CD4-positive, alpha-beta T cell (primary cell): ENCODE data around the gene TRPM1. TPM values are rescaled to one million over a fixed set of nuclear protein-coding genes. Genes with fewer than 3 reads are reported as not detected.

Experiments used
- ATAC-seq: fragments of 200-7000 bp; cut with Tn5 transposase; one replicate; pipeline ENCODE4 v1.10.0; 2022; ENCODE audit warnings: mild to moderate bottlenecking; ENCODE audit not compliant: poor library complexity
- CTCF ChIA-PET: fragments of 350-600 bp; sonication (Branson Sonifier 250); formaldehyde crosslinking; loops from one replicate; lab custom pipeline; 2021; ENCODE audit warnings: antibody characterized with exemption, inconsistent platforms; lab: Charles Lee
- POLR2A ChIA-PET: fragments of 350-600 bp; sonication (Branson Sonifier 250); formaldehyde crosslinking; loops from one replicate; lab custom pipeline; 2021; ENCODE audit warnings: antibody characterized with exemption, inconsistent platforms; lab: Charles Lee
- DNase-seq, 14 experiments: peaks; one replicate each; pipeline ENCODE4 v3.0.0-alpha.2; 2013 to 2020; ENCODE audit warnings: mixed read lengths in 2 of 14
- H3K27ac ChIP-seq, 2 donors: one replicate each; pipeline versions ENCODE4 v1.5.1 to v1.7.0; 2013; ENCODE audit warnings: low read length in 2 of 2, low read depth in 1 of 2, mild to moderate bottlenecking in 1 of 2
- H3K27me3 ChIP-seq, 2 experiments: 1 replicate in 1 of 2; 2 replicates in 1 of 2; pipeline versions ENCODE4 v1.6.1 to v1.7.0; 2013; ENCODE audit warnings: low read length in 2 of 2, control low read depth in 1 of 2, mild to moderate bottlenecking in 1 of 2, moderate library complexity in 1 of 2; ENCODE audit not compliant: insufficient read depth in 2 of 2, control insufficient read depth in 1 of 2
- H3K36me3 ChIP-seq: one replicate; pipeline ENCODE4 v1.6.1; 2013; ENCODE audit warnings: low read length, control low read depth; ENCODE audit not compliant: insufficient read depth
- H3K4me1 ChIP-seq: one replicate; pipeline ENCODE4 v1.6.1; 2013; ENCODE audit warnings: low read length, control low read depth; ENCODE audit not compliant: insufficient read depth
- H3K4me3 ChIP-seq: one replicate; pipeline ENCODE4 v1.5.1; 2013; ENCODE audit warnings: mild to moderate bottlenecking, low read length, moderate library complexity
- H3K9me3 ChIP-seq, 2 experiments: 1 replicate in 1 of 2; 2 replicates in 1 of 2; pipeline versions ENCODE4 v1.6.1 to v1.7.0; 2013; ENCODE audit warnings: low read length in 2 of 2, mild to moderate bottlenecking in 2 of 2, control low read depth in 1 of 2, moderate library complexity in 1 of 2; ENCODE audit not compliant: control insufficient read depth in 1 of 2, insufficient read depth in 1 of 2
- H3K27ac Mint-ChIP-seq: one replicate; pipeline ENCODE4 v1.8.0; 2020; ENCODE audit warnings: mixed read lengths
- H3K27me3 Mint-ChIP-seq: one replicate; pipeline ENCODE4 v1.8.0; 2021; ENCODE audit warnings: mixed read lengths
- H3K36me3 Mint-ChIP-seq: one replicate; pipeline ENCODE4 v1.8.0; 2021; ENCODE audit warnings: low read depth, mixed read lengths
- H3K4me1 Mint-ChIP-seq: one replicate; pipeline ENCODE4 v1.8.0; 2021; ENCODE audit warnings: low read depth, mixed read lengths
- H3K4me3 Mint-ChIP-seq: one replicate; pipeline ENCODE4 v1.8.0; 2020; ENCODE audit warnings: mild to moderate bottlenecking, mixed read lengths
- H3K9me3 Mint-ChIP-seq: one replicate; pipeline ENCODE4 v1.8.0; 2020; ENCODE audit warnings: mixed read lengths
- CTCF ChIP-seq: fragments of 200-600 bp; IDR thresholded peaks from one replicate; pipeline ENCODE4 v1.8.0; 2022; ENCODE audit warnings: antibody characterized with exemption, mild to moderate bottlenecking
- intact Hi-C, 2 experiments: fragments of 100-400 bp; cut with DNase I in 1 of 2; cut with micrococcal nuclease in 1 of 2; formaldehyde crosslinking; loops; one replicate each; pipeline versions ENCODE4 v1.15.1 to v1.9.0; 2023 to 2025; cut with DNase I, micrococcal nuclease
- total RNA-seq, 174 experiments: library from RNA in 2 of 174; stranded (reverse) in 2 of 174; gene quantifications; one replicate each; pipeline ENCODE4 v1.2.3 and lab custom pipeline; 2021 to 2026

The TRPM1 gene
- total RNA-seq, 2 experiments from 2014 or later: not detected

- intact Hi-C loops: no loop called here
- DNase-seq (no peak), ATAC-seq (no peak)
- ChIA-PET CTCF (no interaction called here), POLR2A (interaction anchor here (1.0 to 1.6 kb wide), 2 partner anchors 61 to 336 kb away, joined by 3 read pairs; no protein-coding TSS in a partner anchor)
- Histone ChIP-seq H3K36me3 (no peaks in the 10 kb centered on the region), H3K4me3 (no peak overlapping the region), H3K4me1 (no peaks in the 10 kb centered on the region), H3K27me3 (no peaks in the 10 kb centered on the region), H3K27ac (no peak overlapping the region), H3K9me3 (no peaks in the 10 kb centered on the region)
- no peaks in the 10 kb centered on the region for H3K9me3 Mint-ChIP-seq
- H3K36me3 Mint-ChIP-seq: no peaks in the 10 kb centered on the region
- H3K4me3 Mint-ChIP-seq: no peak overlapping the region
- H3K4me1 Mint-ChIP-seq: no peaks in the 10 kb centered on the region
- H3K27ac Mint-ChIP-seq: no peak overlapping the region
- no peak for TF ChIP-seq CTCF
- H3K27me3 Mint-ChIP-seq: peaks cover 40% of the 10 kb centered on the region
Observed at GRCh38 chr15:31023841-31024240, 77.7 kb downstream of the TRPM1 start.

GRCh38 chr15:31021067-31021665 is 80.4 kb downstream of the TRPM1 start:
- CTCF ChIA-PET: interaction anchor here (0.7 kb wide), 1 partner anchor 14 kb away, joined by 5 read pairs; no protein-coding TSS in a partner anchor
- H3K27me3 ChIP-seq: no peaks in the 10 kb centered on the region
- no peaks in the 10 kb centered on the region for H3K9me3 ChIP-seq
- peaks cover 23% of the 10 kb centered on the region for H3K27me3 Mint-ChIP-seq
- POLR2A ChIA-PET: no interaction called here
- H3K4me3 ChIP-seq: no peak overlapping the region
- no peaks in the 10 kb centered on the region for H3K9me3 Mint-ChIP-seq
- intact Hi-C loops: no loop called here
- H3K4me1 Mint-ChIP-seq: no peaks in the 10 kb centered on the region
- H3K27ac ChIP-seq: no peak overlapping the region
- no peak for ATAC-seq
- H3K4me1 ChIP-seq: no peaks in the 10 kb centered on the region
- no peak overlapping the region for H3K27ac Mint-ChIP-seq
- no peak for DNase-seq
- H3K4me3 Mint-ChIP-seq: no peak overlapping the region
- TF ChIP-seq CTCF: no peak
- no peaks in the 10 kb centered on the region for H3K36me3 Mint-ChIP-seq
- no peaks in the 10 kb centered on the region for H3K36me3 ChIP-seq

GRCh38 chr15:31020542-31020941 is 81.0 kb downstream of the TRPM1 start:
- Mint-ChIP-seq H3K4me3 (no peak overlapping the region), H3K36me3 (no peaks in the 10 kb centered on the region), H3K4me1 (peaks cover 2% of the 10 kb centered on the region), H3K27ac (no peak overlapping the region), H3K27me3 (peaks cover 19% of the 10 kb centered on the region), H3K9me3 (no peaks in the 10 kb centered on the region)
- no peaks in the 10 kb centered on the region for H3K4me1 ChIP-seq
- no peaks in the 10 kb centered on the region for H3K36me3 ChIP-seq
- POLR2A ChIA-PET: no interaction called here
- no peaks in the 10 kb centered on the region for H3K27me3 ChIP-seq
- H3K9me3 ChIP-seq: no peaks in the 10 kb centered on the region
- TF ChIP-seq CTCF: no peak
- intact Hi-C loops: no loop called here
- DNase-seq (no peak), ATAC-seq (no peak)
- CTCF ChIA-PET: no interaction called here
- H3K4me3 ChIP-seq: no peak overlapping the region
- no peak overlapping the region for H3K27ac ChIP-seq
